ENCODE data around the gene KLF13.

Gene KLF13

GRCh38 chr15:31330836-31331235 lies 4.2 kb downstream of the KLF13 start:
- Histone ChIP-seq H3K27me3 (replicated peaks; ENCODE audit: insufficient read depth, low read length) (no peaks in the 10 kb centered on the region), H2AFZ (ENCODE audit: low read length) (no peak overlapping the region), H3K9ac (ENCODE audit: low read length) (no peak overlapping the region), H3K9me2 (replicated peaks; ENCODE audit: insufficient read depth, low read length) (no peaks in the 10 kb centered on the region), H4K20me1 (ENCODE audit: insufficient read depth, low read length) (peaks cover 22% of the 10 kb centered on the region; the same call in 1 of the 2 replicates), H3K4me1 (ENCODE audit: low read length) (peaks cover 54% of the 10 kb centered on the region), H3K4me2 (ENCODE audit: low read depth, low read length) (peak overlapping the region; percentile 97), H3K79me2 (ENCODE audit: low read length) (peaks cover 79% of the 10 kb centered on the region), H3K36me3 (replicated peaks; ENCODE audit: insufficient read depth, low read length) (no peaks in the 10 kb centered on the region), H3K4me3 (ENCODE audit: low read length) (no peak overlapping the region), H3K27ac (ENCODE audit: low read length) (no peak overlapping the region), H3F3A (ENCODE audit: insufficient read depth, low read length) (peaks cover 15% of the 10 kb centered on the region), H3K9me3 (replicated peaks; ENCODE audit: insufficient read depth, low read length) (no peaks in the 10 kb centered on the region)
- no peak for DNase-seq
- TF ChIP-seq, protein P1, sequence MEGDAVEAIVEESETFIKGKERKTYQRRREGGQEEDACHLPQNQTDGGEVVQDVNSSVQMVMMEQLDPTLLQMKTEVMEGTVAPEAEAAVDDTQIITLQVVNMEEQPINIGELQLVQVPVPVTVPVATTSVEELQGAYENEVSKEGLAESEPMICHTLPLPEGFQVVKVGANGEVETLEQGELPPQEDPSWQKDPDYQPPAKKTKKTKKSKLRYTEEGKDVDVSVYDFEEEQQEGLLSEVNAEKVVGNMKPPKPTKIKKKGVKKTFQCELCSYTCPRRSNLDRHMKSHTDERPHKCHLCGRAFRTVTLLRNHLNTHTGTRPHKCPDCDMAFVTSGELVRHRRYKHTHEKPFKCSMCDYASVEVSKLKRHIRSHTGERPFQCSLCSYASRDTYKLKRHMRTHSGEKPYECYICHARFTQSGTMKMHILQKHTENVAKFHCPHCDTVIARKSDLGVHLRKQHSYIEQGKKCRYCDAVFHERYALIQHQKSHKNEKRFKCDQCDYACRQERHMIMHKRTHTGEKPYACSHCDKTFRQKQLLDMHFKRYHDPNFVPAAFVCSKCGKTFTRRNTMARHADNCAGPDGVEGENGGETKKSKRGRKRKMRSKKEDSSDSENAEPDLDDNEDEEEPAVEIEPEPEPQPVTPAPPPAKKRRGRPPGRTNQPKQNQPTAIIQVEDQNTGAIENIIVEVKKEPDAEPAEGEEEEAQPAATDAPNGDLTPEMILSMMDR (IDR thresholded peaks at IDR 0.05; ENCODE audit: low read length) = no peak
- no peak for TF ChIP-seq EZH2 (optimal IDR thresholded peaks at IDR 0.05; ENCODE audit: low read depth, low read length)
- TF ChIP-seq EZH2phosphoT487 (IDR thresholded peaks at IDR 0.05; ENCODE audit: low read length) = no peak

- no peak for DNase-seq
- Histone ChIP-seq H4K20me1 (ENCODE audit: insufficient read depth, low read length) (peaks cover 22% of the 10 kb centered on the region; the same call in 1 of the 2 replicates), H3K4me2 (ENCODE audit: low read depth, low read length) (peak overlapping the region; percentile 97; the same call in 1 of the 2 replicates), H3K27me3 (replicated peaks; ENCODE audit: insufficient read depth, low read length) (no peaks in the 10 kb centered on the region), H3K79me2 (ENCODE audit: low read length) (peaks cover 84% of the 10 kb centered on the region), H3K9ac (ENCODE audit: low read length) (no peak overlapping the region), H3K9me3 (replicated peaks; ENCODE audit: insufficient read depth, low read length) (no peaks in the 10 kb centered on the region), H2AFZ (ENCODE audit: low read length) (no peak overlapping the region), H3K4me1 (ENCODE audit: low read length) (peaks cover 59% of the 10 kb centered on the region), H3K27ac (ENCODE audit: low read length) (no peak overlapping the region), H3F3A (ENCODE audit: insufficient read depth, low read length) (peaks cover 18% of the 10 kb centered on the region), H3K9me2 (replicated peaks; ENCODE audit: insufficient read depth, low read length) (no peaks in the 10 kb centered on the region), H3K4me3 (ENCODE audit: low read length) (no peak overlapping the region), H3K36me3 (replicated peaks; ENCODE audit: insufficient read depth, low read length) (no peaks in the 10 kb centered on the region)
- TF ChIP-seq EZH2 (optimal IDR thresholded peaks at IDR 0.05; ENCODE audit: low read depth, low read length) (no peak), EZH2phosphoT487 (IDR thresholded peaks at IDR 0.05; ENCODE audit: low read length) (no peak)
- TF ChIP-seq, protein P1 (IDR thresholded peaks at IDR 0.05; ENCODE audit: low read length) = no peak
Measured at GRCh38 chr15:31331389-31331788, 4.8 kb downstream of the KLF13 start.

GRCh38 chr15:31332020-31332680 lies 5.5 kb downstream of the KLF13 start:
- Histone ChIP-seq H3K4me3 (ENCODE audit: low read length) (no peak overlapping the region), H3K4me2 (ENCODE audit: low read depth, low read length) (peak overlapping the region; percentile 97; the same call in 1 of the 2 replicates), H3K36me3 (replicated peaks; ENCODE audit: insufficient read depth, low read length) (no peaks in the 10 kb centered on the region), H3K27ac (ENCODE audit: low read length) (no peak overlapping the region), H3K79me2 (ENCODE audit: low read length) (peaks cover 92% of the 10 kb centered on the region), H2AFZ (ENCODE audit: low read length) (no peak overlapping the region), H3K9ac (ENCODE audit: low read length) (no peak overlapping the region), H3K9me2 (replicated peaks; ENCODE audit: insufficient read depth, low read length) (no peaks in the 10 kb centered on the region), H3F3A (ENCODE audit: insufficient read depth, low read length) (peaks cover 25% of the 10 kb centered on the region), H3K4me1 (ENCODE audit: low read length) (peaks cover 67% of the 10 kb centered on the region), H4K20me1 (ENCODE audit: insufficient read depth, low read length) (peaks cover 22% of the 10 kb centered on the region; the same call in 1 of the 2 replicates), H3K9me3 (replicated peaks; ENCODE audit: insufficient read depth, low read length) (no peaks in the 10 kb centered on the region), H3K27me3 (replicated peaks; ENCODE audit: insufficient read depth, low read length) (no peaks in the 10 kb centered on the region)
- no peak for DNase-seq
- TF ChIP-seq, protein P1 (IDR thresholded peaks at IDR 0.05; ENCODE audit: low read length) = no peak
- no peak for TF ChIP-seq EZH2phosphoT487 (IDR thresholded peaks at IDR 0.05; ENCODE audit: low read length)
- no peak for TF ChIP-seq EZH2 (optimal IDR thresholded peaks at IDR 0.05; ENCODE audit: low read depth, low read length)
